ENCODE measurements around the gene TCF25.
"Not testable (repeated sequence)": the region's sequence is repeated elsewhere in the genome, so short reads cannot be mapped to it uniquely, and the experiment has no call there.

Gene TCF25

DNA sequence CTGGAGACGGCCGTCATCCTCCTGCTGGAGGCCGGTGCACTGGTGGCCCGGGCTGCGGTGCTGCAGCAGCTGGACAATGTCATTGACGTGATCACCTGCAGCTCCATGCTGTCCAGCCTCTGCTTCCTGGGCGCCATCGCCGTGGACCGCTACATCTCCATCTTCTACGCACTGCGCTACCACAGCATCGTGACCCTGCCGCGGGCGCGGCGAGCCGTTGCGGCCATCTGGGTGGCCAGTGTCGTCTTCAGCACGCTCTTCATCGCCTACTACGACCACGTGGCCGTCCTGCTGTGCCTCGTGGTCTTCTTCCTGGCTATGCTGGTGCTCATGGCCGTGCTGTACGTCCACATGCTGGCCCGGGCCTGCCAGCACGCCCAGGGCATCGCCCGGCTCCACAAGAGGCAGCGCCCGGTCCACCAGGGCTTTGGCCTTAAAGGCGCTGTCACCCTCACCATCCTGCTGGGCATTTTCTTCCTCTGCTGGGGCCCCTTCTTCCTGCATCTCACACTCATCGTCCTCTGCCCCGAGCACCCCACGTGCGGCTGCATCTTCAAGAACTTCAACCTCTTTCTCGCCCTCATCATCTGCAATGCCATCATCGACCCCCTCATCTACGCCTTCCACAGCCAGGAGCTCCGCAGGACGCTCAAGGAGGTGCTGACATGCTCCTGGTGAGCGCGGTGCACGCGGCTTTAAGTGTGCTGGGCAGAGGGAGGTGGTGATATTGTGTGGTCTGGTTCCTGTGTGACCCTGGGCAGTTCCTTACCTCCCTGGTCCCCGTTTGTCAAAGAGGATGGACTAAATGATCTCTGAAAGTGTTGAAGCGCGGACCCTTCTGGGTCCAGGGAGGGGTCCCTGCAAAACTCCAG is 46.4 kb downstream of the TCF25 start:
- no peak for DNase-seq (ENCODE audit: low read depth)

DNA sequence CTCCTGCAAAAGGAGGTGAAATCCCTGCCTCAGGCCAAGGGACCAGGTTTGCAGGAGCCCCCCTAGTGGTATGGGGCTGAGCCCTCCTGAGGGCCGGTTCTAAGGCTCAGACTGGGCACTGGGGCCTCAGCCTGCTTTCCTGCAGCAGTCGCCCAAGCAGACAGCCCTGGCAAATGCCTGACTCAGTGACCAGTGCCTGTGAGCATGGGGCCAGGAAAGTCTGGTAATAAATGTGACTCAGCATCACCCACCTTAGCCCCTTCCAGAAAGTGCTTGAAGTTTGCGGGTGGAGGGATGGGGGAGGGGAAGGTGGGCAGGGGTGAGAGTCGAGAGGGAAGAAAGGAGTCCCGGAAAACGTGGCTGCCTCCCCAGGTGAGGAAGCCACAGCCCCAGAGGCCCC is 47.3 kb downstream of the TCF25 start:
- no peak for DNase-seq (ENCODE audit: low read depth)

DNA sequence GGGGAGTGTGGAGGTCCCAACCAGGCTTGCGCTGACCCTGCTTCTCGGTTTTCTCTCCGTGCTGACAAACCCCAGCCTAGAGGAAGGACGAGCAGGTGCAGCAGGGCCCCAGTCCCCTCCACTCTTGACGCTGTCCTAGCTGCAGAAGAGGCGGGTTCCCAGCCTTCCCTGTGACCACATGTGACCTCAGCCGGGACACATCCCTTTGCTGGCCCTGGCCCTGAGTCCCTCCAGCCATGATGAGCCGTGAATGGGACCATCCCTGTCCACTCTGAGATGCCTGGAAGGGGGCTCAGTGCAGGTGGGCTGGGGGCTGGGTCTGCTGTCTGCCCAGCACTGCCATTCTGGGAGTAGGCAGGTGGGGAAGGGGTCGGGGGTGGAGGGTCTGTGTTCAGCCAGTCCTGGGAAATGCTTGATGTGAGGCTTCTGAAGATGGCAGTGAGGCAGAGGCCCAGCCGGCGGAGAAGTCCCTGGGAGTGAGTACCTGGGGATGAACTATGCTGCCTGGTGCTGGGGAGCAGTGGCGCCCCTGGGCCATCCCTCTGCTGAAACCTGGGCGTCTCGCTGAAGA is 47.8 kb downstream of the TCF25 start:
- no peak for DNase-seq (ENCODE audit: low read depth)

DNA sequence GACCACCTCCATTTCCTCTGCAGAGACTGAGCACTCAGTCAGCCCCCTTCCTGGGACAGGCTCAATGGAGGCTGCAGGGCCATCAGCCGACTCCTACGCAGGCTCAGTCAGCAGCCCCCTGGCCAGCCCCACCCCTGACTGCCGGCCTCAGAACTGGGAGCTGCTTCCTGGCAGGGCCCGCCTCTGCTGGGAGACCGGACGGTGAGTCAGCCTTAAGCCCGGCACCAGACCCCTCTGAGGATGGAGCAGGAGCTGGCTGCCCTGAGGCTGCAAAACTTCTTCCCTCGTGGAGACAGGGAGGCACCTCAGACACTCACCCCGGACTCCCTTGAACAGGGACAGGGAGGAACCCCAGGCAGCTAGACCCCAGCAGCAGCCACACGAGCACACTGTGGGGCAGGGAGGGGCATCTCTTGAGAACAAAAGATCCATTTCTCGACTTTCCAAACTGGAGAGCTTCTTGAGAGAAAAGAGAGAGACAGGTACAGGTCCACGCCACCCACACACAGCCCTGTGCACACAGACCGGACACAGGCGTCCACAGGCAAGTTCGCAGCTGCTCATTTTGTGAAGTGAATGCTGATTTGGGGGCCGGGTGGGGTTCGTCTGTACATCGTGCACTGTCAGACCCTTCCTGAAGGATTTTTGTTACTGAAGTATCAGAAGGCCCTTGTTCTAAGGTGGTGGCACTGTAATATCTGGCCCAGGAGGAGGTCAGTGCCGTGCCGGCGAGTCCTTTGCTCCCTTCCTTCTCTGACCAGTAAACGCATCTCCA is 48.5 kb downstream of the TCF25 start:
- no peak for DNase-seq (ENCODE audit: low read depth)

DNA sequence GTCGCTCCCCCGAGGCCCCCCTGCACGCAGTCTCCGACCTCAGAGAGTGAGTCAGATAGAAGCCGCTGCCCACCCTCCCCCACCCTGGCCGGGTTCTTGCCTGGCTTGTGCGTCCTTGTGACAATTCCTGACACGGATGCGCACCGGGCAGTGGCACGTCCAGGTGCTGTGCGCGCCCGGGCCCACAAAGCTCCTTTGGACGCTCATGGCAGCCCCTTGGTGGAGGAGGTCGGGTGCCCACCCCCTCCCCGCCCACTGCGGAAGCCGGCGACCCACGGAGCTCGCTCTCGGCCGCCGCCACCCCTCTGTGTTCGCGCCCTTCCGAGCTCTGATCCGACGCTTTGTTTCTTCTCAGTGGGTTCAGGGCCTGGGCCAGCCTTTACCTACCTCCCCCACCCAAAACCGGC is 49.1 kb downstream of the TCF25 start:
- no peak for DNase-seq (ENCODE audit: low read depth)

DNA sequence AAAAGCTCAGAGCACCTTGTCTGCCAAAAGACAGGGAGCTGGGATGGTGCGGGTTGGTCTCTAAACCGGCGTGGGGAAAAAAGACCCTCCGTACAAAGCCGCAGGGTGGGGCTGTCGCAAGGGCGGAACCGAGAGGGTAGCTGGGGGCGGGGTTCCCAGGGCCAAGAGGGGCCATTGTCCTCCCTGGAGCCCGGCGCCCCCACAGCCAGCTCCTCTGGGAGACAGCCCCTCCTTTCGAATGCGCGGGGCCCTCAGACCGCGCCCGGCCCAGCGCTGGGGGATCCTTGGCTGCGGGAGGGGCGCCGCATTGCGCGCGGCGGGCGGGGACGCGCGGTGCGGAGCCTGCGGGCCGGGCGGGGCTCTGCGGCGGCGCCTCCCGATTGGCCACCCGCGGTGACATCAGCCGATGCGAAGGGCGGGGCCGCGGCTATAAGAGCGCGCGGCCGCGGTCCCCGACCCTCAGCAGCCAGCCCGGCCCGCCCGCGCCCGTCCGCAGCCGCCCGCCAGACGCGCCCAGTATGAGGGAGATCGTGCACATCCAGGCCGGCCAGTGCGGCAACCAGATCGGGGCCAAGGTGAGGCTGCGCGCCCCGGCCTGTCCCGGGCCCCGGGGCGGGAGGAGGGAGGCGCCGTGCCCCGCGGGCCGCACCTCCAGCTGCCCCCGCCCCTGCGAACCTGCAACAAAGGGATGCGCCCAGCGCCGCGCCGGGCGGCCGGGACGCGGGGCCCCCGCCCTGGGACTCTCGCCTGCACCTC is 49.7 kb downstream of the TCF25 start, which contains the start of gene TUBB3:
Gene TUBB3 (plus strand): TSS at position 459 of the 756 bp plus-strand sequence. CDS start 60 bp downstream, at position 519.
- no peak for DNase-seq (ENCODE audit: low read depth)

DNA sequence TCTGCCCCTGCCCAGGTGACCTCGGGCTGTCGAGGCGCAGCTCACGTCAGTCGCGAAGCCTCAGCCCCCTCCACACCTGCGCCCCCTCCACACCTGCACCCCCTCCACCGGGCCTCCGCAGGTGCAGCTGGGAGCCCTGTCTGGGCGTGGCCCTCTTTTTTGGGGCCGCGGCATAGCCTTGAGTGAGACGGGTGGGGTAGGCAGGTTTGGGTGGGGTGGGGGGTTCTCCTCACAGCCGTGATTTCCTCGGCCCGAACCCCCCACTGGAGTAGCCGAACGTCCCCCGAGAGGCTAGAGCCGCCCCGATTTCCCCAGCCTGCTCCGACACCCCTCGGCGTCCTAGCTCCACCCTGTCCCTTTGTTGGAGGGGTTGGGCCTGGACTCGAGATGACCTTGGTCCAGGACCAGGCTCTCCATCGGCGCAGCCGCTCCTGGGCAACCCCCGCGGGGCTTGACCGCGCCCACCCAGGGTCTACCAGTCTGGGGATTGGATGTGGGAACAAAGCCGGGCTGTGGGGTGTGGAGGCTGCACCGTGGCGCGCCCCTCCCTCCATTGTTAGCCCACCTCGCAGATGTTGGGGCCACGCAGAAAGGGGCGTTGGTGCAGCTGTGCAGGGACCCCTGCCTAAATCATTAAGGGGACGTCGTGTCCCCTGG is 50.4 kb downstream of the TCF25 start:
- DNase-seq (ENCODE audit: low read depth): no peak

DNA sequence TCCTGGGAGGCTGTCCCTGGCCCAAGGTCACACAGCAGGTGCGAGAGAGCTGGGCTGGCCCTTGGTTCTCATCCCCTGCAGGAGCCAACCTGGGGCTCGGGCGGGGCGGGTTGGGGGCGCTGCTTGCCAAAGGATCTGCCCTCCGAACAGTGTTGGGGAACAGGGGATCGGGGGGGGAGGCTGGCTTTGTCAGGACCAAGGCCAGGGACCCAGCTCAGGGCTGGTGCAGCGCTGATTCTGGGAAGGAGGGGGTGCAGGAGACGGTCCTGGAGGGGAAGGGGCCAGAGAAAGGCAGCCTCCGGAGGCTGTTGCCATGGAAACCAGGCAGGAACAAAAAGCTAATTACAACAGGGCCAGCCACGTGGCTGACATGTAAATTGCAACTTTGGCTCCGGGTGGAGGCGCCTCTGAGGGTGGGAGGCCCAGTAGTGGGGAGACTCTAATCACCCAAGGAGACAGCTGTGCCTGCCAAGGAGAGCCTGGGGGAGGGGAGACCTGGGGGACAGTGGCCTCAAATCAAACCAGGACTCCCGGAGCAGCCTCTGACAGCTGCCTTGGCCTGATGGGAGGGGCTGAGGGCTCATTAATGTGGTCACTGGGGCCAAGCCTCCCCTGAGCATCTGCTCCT is 51.0 kb downstream of the TCF25 start:
- no peak for DNase-seq (ENCODE audit: low read depth)

DNA sequence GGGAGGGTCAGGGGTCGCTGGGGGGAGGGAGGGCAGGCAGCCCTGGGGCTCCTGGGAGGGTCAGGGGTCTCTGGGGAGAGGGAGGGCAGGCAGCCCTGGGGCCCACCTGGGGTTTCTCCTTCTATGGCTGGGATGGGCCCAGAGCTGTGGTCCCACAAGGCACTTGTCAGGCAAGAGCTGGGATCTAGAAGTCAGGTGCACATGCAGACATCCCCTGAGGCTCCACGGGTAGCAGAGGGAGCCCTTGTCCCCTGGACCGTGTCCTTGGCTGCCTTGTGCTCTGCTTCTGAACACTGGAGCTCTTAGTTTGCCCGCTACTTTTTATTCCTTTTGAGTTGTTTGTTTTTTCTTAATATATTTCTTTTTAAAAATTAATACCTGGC is 51.5 kb downstream of the TCF25 start:
- no peak for DNase-seq (ENCODE audit: low read depth)

DNA sequence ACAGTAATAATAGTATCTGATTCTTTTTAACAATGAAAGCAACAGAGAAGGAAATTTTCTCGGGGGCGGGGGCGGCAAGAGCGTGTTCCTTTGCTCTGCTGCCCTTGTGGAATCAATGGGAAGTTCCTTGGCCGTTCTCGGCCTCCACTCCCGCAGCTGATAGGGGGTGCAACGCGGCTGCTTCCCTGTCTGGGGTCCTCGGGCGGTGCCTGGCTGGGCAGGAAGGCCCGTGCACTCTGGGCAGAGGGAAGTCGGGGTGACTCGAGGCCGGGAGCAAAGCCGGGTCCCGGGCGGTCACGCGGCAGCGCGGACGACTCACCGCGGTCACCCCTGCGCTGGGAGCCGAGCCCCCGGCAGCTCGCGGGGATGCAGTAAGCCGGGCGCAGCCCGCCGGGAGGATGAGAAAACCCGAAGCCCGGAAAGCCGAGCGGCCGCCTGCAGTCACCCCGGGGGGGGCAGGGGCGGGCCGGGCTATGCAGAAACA is 52.2 kb downstream of the TCF25 start:
- no peak for DNase-seq (ENCODE audit: low read depth)

DNA sequence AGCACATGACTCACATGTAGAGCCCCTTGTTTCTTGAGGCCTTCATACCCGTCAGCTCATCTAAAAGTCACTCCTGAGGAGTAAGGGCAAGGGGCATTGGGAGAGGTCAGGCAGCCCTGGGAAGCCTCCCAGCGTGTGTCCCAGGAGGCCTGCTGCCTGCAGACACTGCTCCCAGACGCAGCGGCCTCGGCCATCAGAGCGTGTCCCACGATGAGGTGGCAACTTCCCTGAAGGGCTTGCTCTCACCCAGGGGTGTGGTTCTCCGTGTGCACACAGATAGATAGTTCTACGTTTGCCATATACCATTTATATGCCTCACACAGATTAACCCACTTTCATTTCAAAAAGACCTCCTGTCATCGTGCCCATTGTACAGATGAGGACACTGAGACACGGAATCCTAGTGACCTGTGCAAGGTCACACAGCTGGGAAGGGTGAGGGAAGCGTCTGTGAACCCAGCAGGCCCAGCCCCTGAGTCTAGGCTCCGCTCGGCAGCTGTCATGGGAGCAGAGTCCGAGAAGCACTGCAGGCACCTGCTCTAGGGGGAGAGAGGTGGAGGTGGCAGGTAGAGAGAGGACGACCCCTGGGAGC is 58.0 kb downstream of the TCF25 start:
- DNase-seq (ENCODE audit: low read depth): no peak

DNA sequence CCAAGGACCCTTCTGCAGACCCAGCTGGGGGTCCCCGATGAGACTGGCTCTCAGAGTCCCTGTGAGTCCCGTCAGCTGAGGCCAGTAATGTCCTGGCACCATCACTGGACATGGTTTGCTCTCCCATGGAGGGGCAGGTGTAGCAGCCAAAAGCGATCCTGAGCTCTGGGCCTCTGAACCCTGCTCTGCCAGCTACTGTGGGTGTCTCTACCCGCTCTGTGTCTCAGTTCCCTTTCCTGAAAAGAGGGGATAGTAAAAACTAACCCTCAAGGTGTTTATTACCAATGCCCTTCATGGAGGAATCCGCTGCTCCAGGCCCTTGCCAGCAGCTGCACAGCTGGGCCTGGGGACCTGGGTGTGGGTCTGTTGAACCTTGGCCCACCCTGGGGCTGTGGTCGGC is 58.6 kb downstream of the TCF25 start:
- no peak for DNase-seq (ENCODE audit: low read depth)

DNA sequence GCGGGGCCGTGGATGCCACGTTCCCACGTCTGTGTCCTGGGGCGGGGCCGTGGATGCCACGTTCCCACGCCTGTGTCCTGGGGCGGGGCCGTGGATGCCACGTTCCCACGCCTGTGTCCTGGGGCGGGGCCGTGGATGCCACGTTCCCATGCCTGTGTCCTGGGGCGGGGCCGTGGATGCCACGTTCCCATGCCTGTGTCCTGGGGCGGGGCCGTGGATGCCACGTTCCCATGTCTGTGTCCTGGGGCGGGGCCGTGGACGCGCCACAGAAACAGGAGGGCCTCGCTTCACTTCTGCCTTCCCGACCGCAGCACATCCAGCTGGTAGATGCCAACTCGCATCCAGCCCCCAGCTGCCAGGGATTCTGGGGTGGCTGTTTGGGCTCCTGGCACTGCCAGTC is 60.6 kb downstream of the TCF25 start:
- not testable (repeated sequence) for DNase-seq (ENCODE audit: low read depth)

DNA sequence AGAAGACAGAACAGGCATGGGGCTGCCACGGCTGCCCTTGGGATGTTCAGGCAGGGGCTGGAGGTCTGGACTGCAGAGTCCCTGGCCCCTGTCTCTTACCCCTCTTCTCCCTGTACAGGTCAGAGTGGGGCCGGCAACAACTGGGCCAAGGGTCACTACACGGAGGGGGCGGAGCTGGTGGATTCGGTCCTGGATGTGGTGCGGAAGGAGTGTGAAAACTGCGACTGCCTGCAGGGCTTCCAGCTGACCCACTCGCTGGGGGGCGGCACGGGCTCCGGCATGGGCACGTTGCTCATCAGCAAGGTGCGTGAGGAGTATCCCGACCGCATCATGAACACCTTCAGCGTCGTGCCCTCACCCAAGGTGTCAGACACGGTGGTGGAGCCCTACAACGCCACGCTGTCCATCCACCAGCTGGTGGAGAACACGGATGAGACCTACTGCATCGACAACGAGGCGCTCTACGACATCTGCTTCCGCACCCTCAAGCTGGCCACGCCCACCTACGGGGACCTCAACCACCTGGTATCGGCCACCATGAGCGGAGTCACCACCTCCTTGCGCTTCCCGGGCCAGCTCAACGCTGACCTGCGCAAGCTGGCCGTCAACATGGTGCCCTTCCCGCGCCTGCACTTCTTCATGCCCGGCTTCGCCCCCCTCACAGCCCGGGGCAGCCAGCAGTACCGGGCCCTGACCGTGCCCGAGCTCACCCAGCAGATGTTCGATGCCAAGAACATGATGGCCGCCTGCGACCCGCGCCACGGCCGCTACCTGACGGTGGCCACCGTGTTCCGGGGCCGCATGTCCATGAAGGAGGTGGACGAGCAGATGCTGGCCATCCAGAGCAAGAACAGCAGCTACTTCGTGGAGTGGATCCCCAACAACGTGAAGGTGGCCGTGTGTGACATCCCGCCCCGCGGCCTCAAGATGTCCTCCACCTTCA is 61.5 kb downstream of the TCF25 start:
- no peak for DNase-seq (ENCODE audit: low read depth)

DNA sequence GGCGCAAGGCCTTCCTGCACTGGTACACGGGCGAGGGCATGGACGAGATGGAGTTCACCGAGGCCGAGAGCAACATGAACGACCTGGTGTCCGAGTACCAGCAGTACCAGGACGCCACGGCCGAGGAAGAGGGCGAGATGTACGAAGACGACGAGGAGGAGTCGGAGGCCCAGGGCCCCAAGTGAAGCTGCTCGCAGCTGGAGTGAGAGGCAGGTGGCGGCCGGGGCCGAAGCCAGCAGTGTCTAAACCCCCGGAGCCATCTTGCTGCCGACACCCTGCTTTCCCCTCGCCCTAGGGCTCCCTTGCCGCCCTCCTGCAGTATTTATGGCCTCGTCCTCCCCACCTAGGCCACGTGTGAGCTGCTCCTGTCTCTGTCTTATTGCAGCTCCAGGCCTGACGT is 62.2 kb downstream of the TCF25 start:
- not testable (repeated sequence) for DNase-seq (ENCODE audit: low read depth)

DNA sequence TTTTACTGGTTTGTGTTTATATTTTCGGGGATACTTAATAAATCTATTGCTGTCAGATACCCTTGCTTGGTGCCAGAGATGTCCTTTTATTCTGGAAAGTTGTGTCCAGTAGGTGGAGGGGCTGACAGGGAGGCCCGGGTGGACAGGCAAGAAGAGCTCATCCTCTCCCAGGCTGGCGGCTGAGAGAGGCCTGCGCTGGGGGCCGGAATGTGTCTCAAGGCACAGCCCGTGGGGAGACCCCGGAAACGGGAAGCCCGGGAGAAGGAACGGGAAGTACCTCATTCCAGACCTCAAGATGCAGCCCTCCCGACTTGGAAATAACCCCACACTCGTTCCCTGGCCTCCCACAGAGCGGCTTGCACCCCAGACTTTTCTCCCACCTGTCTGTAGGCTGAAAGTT is 62.6 kb downstream of the TCF25 start:
- no peak for DNase-seq (ENCODE audit: low read depth)

DNA sequence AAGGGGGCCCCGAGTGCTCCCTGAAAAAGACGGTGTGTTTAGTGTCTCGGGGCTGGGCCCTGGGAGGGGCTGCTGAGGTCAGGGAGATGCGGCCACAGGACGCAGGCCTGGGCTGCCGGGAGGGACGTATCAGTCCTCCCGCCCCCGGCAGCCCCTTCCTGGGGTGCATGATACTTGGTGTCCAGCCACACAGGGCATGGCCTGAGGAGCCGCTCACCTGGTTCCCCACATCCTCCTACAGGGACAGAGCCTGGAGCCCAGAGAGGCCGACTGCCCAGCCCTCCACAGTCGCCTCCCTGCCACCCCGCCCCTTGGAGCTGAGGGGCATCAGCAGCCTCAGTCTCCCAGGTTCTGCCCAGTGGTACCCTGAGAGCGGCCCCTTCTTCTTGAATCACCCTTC is 63.1 kb downstream of the TCF25 start:
- no peak for DNase-seq (ENCODE audit: low read depth)

DNA sequence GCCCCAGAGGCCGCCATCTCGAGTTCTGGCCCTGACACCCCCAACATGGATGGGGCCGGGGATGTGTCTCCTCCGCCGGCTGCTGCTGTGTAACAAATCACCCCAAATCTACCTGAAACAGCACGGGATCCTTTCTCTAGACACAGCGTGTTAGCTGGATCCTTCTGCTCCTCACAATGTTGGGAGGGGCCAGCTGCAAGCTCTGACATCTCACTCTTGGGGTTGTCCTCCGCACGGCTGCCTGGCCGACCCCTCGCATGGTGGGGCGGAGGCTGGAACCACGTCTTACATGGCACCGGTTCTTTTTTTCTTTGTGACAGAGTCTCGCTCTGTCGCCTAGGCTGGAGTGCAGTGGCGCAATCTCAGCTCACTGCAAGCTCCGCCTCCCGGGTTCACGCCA is 63.6 kb downstream of the TCF25 start:
- no peak for DNase-seq (ENCODE audit: low read depth)

DNA sequence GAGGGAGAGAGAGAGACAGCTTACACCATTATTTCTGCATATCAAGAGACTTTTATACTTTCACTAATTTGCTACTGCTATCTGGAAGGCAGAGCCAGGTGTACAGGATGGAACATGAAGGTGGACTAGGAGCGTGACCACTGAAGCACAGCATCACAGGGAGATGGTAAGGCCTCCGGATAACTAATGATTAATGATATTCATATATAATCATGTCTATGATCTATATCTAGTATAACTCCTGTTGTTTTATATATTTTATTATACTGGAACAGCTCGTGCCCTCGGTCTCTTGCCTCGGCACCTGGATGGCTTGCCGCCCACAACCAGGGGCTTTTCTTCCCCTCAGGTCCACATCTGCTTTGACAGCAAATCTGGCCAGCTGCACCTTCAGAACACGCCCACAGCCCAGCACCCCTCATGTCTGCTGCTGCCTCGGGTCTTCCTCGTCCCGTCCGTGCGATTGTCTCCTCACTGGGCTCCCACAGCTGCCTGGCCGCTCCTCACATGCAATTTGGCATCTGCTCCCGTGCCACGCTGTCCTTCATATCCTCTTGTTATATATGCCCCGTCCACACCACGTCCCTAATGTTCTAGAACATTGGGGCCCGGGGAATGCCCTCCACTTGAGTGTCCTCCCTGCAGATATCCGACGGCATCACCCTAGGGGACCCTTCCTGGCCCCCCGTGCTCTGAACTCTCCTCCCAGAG is 64.9 kb downstream of the TCF25 start:
- no peak for DNase-seq (ENCODE audit: low read depth)
